Activated CD4-positive, alpha-beta T cell treated with anti-CD3 and anti-CD28 coated beads, Interleukin-2, amount 50 U/mL, for 4 hours (primary cell): ENCODE measurements around the gene MDM4.
A peak's percentile ranks its signal among the peaks of the same experiment; 100 is the strongest.
"Not testable (repeated sequence)": the region's sequence is repeated elsewhere in the genome, so short reads cannot be mapped to it uniquely, and the experiment has no call there.

Experiments
- DNase-seq, 2 experiments: peaks; one replicate each; pipeline ENCODE4 v3.0.0-alpha.2; 2020

Gene MDM4

GRCh38 chr1:204516180-204516879 lies at the start of gene MDM4:
Gene MDM4 (plus strand): TSS chr1:204516406. CDS start chr1:204525519, 9,113 bp downstream.
- peak; percentile 89 to 93 for DNase-seq

GRCh38 chr1:204466416-204467405 lies 49.5 kb upstream of the MDM4 start:
- DNase-seq, result no peak

GRCh38 chr1:204468206-204468605 lies 48.0 kb upstream of the MDM4 start:
- no peak for DNase-seq

GRCh38 chr1:204468766-204469302 lies 47.4 kb upstream of the MDM4 start:
- no peak for DNase-seq

GRCh38 chr1:204469304-204469703 lies 46.9 kb upstream of the MDM4 start:
- DNase-seq, result no peak

GRCh38 chr1:204471687-204472086 lies 44.5 kb upstream of the MDM4 start:
- DNase-seq, result no peak

GRCh38 chr1:204472660-204473059 lies 43.5 kb upstream of the MDM4 start:
- no peak for DNase-seq

GRCh38 chr1:204473400-204473965 lies 42.7 kb upstream of the MDM4 start:
- no peak for DNase-seq

- DNase-seq, result no peak
These were observed 40.4 kb upstream of the MDM4 start for GRCh38 chr1:204475656-204476432.

- DNase-seq, result no peak
These were observed 39.6 kb upstream of the MDM4 start for GRCh38 chr1:204476563-204476962.

GRCh38 chr1:204477036-204477740 lies 39.0 kb upstream of the MDM4 start:
- DNase-seq, result no peak

- DNase-seq, result no peak
These were observed 37.9 kb upstream of the MDM4 start for GRCh38 chr1:204478172-204478899.

GRCh38 chr1:204478921-204479320 lies 37.3 kb upstream of the MDM4 start:
- no peak for DNase-seq

GRCh38 chr1:204479387-204480136 lies 36.6 kb upstream of the MDM4 start:
- no peak for DNase-seq

GRCh38 chr1:204480515-204480914 lies 35.7 kb upstream of the MDM4 start:
- DNase-seq, result no peak

GRCh38 chr1:204483791-204484190 lies 32.4 kb upstream of the MDM4 start:
- no peak for DNase-seq

- DNase-seq, result not testable (repeated sequence)
These were observed 29.5 kb upstream of the MDM4 start for GRCh38 chr1:204486513-204487255.

GRCh38 chr1:204487256-204487615 lies 29.0 kb upstream of the MDM4 start:
- no peak for DNase-seq

GRCh38 chr1:204491655-204492054 lies 24.6 kb upstream of the MDM4 start:
- no peak for DNase-seq
